Measurements from ENCODE around the gene GNAL.

GNAL gene

GRCh38 chr18:11649839-11650238 is 39.2 kb upstream of the GNAL start (continued):
- TF ChIP-seq ZNF404 (tag by site-specific recombination; IDR thresholded peaks at IDR 0.05) (no peak), GLIS2 (tag by site-specific recombination; IDR thresholded peaks at IDR 0.05) (no peak)

GRCh38 chr18:11651899-11652298 is 37.2 kb upstream of the GNAL start:
- POLR2A ChIA-PET = interaction anchor here (0.6 kb wide), 1 partner anchor 658 kb away, joined by 4 read pairs; no protein-coding TSS in a partner anchor
- no peak overlapping the region for H3K27ac ChIP-seq (ENCODE audit: extremely low read depth, low read depth, low read length)
- no peaks in the 10 kb centered on the region for H3K9me3 ChIP-seq (ENCODE audit: control insufficient read depth, insufficient read depth, low read depth, low read length)
- no peak overlapping the region for H3K4me3 ChIP-seq (ENCODE audit: low read depth, low read length)
- TF ChIP-seq FEZF1 (tag by site-specific recombination; IDR thresholded peaks at IDR 0.05) (no peak), ZNF529 (tag by site-specific recombination; IDR thresholded peaks at IDR 0.05; ENCODE audit: insufficient replicate concordance) (no peak), ZNF121 (tag by site-specific recombination; IDR thresholded peaks at IDR 0.05) (no peak), ZNF626 (tag by site-specific recombination; IDR thresholded peaks at IDR 0.05) (no peak), ZNF777 (tag by site-specific recombination; IDR thresholded peaks at IDR 0.05; ENCODE audit: borderline replicate concordance) (no peak), ZNF221 (tag by site-specific recombination; IDR thresholded peaks at IDR 0.05; ENCODE audit: borderline replicate concordance) (no peak), ZNF394 (tag by site-specific recombination; IDR thresholded peaks at IDR 0.05; ENCODE audit: borderline replicate concordance) (no peak), REPIN1 (tag by site-specific recombination; IDR thresholded peaks at IDR 0.05; ENCODE audit: low read depth) (no peak), KLF17 (tag by site-specific recombination; IDR thresholded peaks at IDR 0.05) (no peak), ZNF24 (tag by site-specific recombination; IDR thresholded peaks at IDR 0.05) (no peak), BCL11A (tag by site-specific recombination; IDR thresholded peaks at IDR 0.05; ENCODE audit: low read depth) (no peak), TSHZ1 (tag by site-specific recombination; IDR thresholded peaks at IDR 0.05; ENCODE audit: borderline replicate concordance) (no peak), SCRT1 (tag by site-specific recombination; IDR thresholded peaks at IDR 0.05; ENCODE audit: borderline replicate concordance) (no peak), ZNF747 (tag by site-specific recombination; IDR thresholded peaks at IDR 0.05) (no peak), ZBTB21 (tag by site-specific recombination; IDR thresholded peaks at IDR 0.05) (no peak), OVOL3 (tag by site-specific recombination; IDR thresholded peaks at IDR 0.05) (no peak), ZNF335 (tag by site-specific recombination; conservative IDR thresholded peaks at IDR 0.05) (no peak), ZNF280D (tag by site-specific recombination; IDR thresholded peaks at IDR 0.05) (no peak), PRDM6 (tag by site-specific recombination; IDR thresholded peaks at IDR 0.05) (no peak)
- no peaks in the 10 kb centered on the region for H3K36me3 ChIP-seq (ENCODE audit: control insufficient read depth in 2 of 2, insufficient read depth in 1 of 2, low read length in 2 of 2)
- no peaks in the 10 kb centered on the region for H3K4me1 ChIP-seq (ENCODE audit: control insufficient read depth, insufficient read depth, low read length)
- CTCF ChIA-PET = interaction anchor here (1.2 kb wide), 1 partner anchor 343 kb away, joined by 4 read pairs; no protein-coding TSS in a partner anchor

Measured in HEK293 (cell line).